ENCODE data around the gene GHSR.

The GHSR gene

DNA sequence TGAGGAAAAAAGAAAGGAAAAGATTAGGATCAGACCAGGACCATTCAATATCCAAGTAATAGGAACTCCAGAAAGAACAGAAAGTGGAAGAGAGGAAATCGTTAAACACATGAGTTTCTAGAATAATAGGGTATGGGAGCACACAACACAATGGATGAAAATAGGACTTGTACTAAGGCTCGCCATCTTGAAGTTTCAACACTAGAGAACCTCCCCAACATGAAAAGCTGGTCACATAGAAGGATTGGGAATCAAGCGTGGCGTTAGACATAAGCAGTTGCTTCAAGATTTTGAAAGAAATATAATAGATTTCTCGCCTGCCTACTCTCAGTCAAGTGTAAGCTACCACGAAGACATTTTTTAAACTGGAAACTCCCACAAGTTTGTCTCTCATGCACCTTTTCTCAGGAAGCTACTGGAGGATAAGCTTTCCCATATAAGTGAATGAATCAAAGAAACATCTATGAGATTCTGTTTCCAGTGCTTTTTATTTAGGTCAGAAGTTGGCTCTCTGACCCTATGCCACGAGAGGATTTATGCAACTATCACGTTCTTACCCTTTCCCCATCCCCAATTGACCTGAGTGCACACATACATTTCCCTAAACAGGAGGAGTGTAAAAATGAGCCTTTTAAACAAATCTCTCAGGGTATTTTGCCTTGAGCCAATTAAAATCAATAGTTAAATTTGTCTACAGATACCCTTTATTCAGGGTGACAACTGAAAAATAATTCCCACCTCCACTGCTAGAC lies 45.2 kb downstream of the GHSR start:
- H3K79me2 ChIP-seq (ENCODE audit: insufficient read depth, low read length): no peaks in the 10 kb centered on the region
- TF ChIP-seq CTCF (IDR thresholded peaks at IDR 0.05; ENCODE audit: insufficient read depth, low read length, poor library complexity, severe bottlenecking) (no peak), EZH2phosphoT487 (conservative IDR thresholded peaks at IDR 0.05; ENCODE audit: low read length) (no peak)
- H3F3A ChIP-seq (ENCODE audit: insufficient read depth): no peaks in the 10 kb centered on the region
- no peak overlapping the region for H3K9ac ChIP-seq (ENCODE audit: low read length)
- no peak overlapping the region for H2AFZ ChIP-seq (ENCODE audit: low read depth, low read length, severe bottlenecking)
- H3K36me3 ChIP-seq (ENCODE audit: low read length): no peaks in the 10 kb centered on the region
- H3K27ac ChIP-seq (ENCODE audit: low read depth, low read length): no peak overlapping the region
- H3K4me3 ChIP-seq (ENCODE audit: insufficient read depth, low read length, poor library complexity, severe bottlenecking): no peak overlapping the region
- H3K27me3 ChIP-seq (ENCODE audit: low read length): no peaks in the 10 kb centered on the region
- H3K9me2 ChIP-seq (replicated peaks; ENCODE audit: insufficient read depth, low read length): no peaks in the 10 kb centered on the region
- H4K20me1 ChIP-seq (ENCODE audit: low read depth, low read length): no peaks in the 10 kb centered on the region
- no peaks in the 10 kb centered on the region for H3K9me3 ChIP-seq (ENCODE audit: insufficient read depth, low read length)
- H3K4me2 ChIP-seq (ENCODE audit: low read depth, low read length, poor library complexity, severe bottlenecking): no peak overlapping the region

GRCh38 chr3:172402090-172402489 lies 46.2 kb downstream of the GHSR start:
- Histone ChIP-seq H3K9me2 (replicated peaks; ENCODE audit: insufficient read depth, low read length) (no peaks in the 10 kb centered on the region), H3K27ac (ENCODE audit: low read depth, low read length) (no peak overlapping the region), H3K9ac (ENCODE audit: low read length) (no peak overlapping the region), H3K4me3 (ENCODE audit: insufficient read depth, low read length, poor library complexity, severe bottlenecking) (no peak overlapping the region), H3K9me3 (ENCODE audit: insufficient read depth, low read length) (no peaks in the 10 kb centered on the region), H3K4me2 (ENCODE audit: low read depth, low read length, poor library complexity, severe bottlenecking) (no peak overlapping the region), H3K27me3 (ENCODE audit: low read length) (no peaks in the 10 kb centered on the region), H3F3A (ENCODE audit: insufficient read depth) (no peaks in the 10 kb centered on the region), H4K20me1 (ENCODE audit: low read depth, low read length) (no peaks in the 10 kb centered on the region), H3K36me3 (ENCODE audit: low read length) (no peaks in the 10 kb centered on the region), H3K79me2 (ENCODE audit: insufficient read depth, low read length) (no peaks in the 10 kb centered on the region), H2AFZ (ENCODE audit: low read depth, low read length, severe bottlenecking) (no peak overlapping the region)
- TF ChIP-seq CTCF (IDR thresholded peaks at IDR 0.05; ENCODE audit: insufficient read depth, low read length, poor library complexity, severe bottlenecking) (no peak), EZH2phosphoT487 (conservative IDR thresholded peaks at IDR 0.05; ENCODE audit: low read length) (no peak)

GRCh38 chr3:172398484-172398883 lies 49.8 kb downstream of the GHSR start:
- Histone ChIP-seq H3K27me3 (ENCODE audit: low read length) (no peaks in the 10 kb centered on the region), H3K27ac (ENCODE audit: low read depth, low read length) (no peak overlapping the region), H3K9me2 (replicated peaks; ENCODE audit: insufficient read depth, low read length) (no peaks in the 10 kb centered on the region), H3K9me3 (ENCODE audit: insufficient read depth, low read length) (no peaks in the 10 kb centered on the region), H4K20me1 (ENCODE audit: low read depth, low read length) (no peaks in the 10 kb centered on the region), H3K9ac (ENCODE audit: low read length) (no peak overlapping the region), H3F3A (ENCODE audit: insufficient read depth) (no peaks in the 10 kb centered on the region), H3K36me3 (ENCODE audit: low read length) (no peaks in the 10 kb centered on the region), H3K4me2 (ENCODE audit: low read depth, low read length, poor library complexity, severe bottlenecking) (no peak overlapping the region), H3K79me2 (ENCODE audit: insufficient read depth, low read length) (no peaks in the 10 kb centered on the region), H3K4me3 (ENCODE audit: insufficient read depth, low read length, poor library complexity, severe bottlenecking) (no peak overlapping the region), H2AFZ (ENCODE audit: low read depth, low read length, severe bottlenecking) (no peak overlapping the region)
- TF ChIP-seq EZH2phosphoT487 (conservative IDR thresholded peaks at IDR 0.05; ENCODE audit: low read length): no peak
- TF ChIP-seq CTCF (IDR thresholded peaks at IDR 0.05; ENCODE audit: insufficient read depth, low read length, poor library complexity, severe bottlenecking): no peak
